HFFc6 (cell line): Measurements from ENCODE around the gene ANTXR2. TPM values are rescaled to one million over a fixed set of nuclear protein-coding genes. Genes with fewer than 3 reads are reported as not detected.
A peak's percentile ranks its signal among the peaks of the same experiment; 100 is the strongest.

ENCODE experiments used
- DNase-seq: peaks from one replicate; pipeline ENCODE4 v3.0.0-alpha.2; 2018
- H3K27ac Mint-ChIP-seq: 2 replicates; pipeline ENCODE4 v1.8.0; 2020; ENCODE audit warnings: mild to moderate bottlenecking, mixed read lengths
- H3K27me3 Mint-ChIP-seq: 2 replicates; pipeline ENCODE4 v1.8.0; 2021; ENCODE audit warnings: mild to moderate bottlenecking, moderate library complexity, mixed read lengths; ENCODE audit not compliant: insufficient read depth
- H3K36me3 Mint-ChIP-seq: 2 replicates; pipeline ENCODE4 v1.8.0; 2021; ENCODE audit warnings: low read depth, mixed read lengths
- H3K4me1 Mint-ChIP-seq: 2 replicates; pipeline ENCODE4 v1.8.0; 2020; ENCODE audit warnings: low read depth, mixed read lengths
- H3K4me3 Mint-ChIP-seq: 2 replicates; pipeline ENCODE4 v1.8.0; 2020; ENCODE audit warnings: mild to moderate bottlenecking, moderate library complexity, mixed read lengths
- H3K9me3 Mint-ChIP-seq: 2 replicates; pipeline ENCODE4 v1.8.0; 2020; ENCODE audit warnings: mild to moderate bottlenecking, mixed read lengths
- total RNA-seq, 6 experiments: library from RNA; stranded (reverse); fragmentation: NEBNext Ultra II Directional; extraction: Animal tissue kit (Norgen Biotek cat#: 25700); gene quantifications; 2 replicates in 1 of 6; 3 replicates in 5 of 6; pipeline ENCODE4 v1.2.3, GENCODE V29; 2021
- TF ChIP-seq, protein P1 (sequence below): fragments of 200-600 bp; sonication (generic); IDR thresholded peaks from 2 replicates; pipeline ENCODE4 v1.5.0; 2021; ENCODE audit warnings: antibody characterized with exemption, mild to moderate bottlenecking

ANTXR2 gene
- total RNA-seq, 6 experiments from 2014 or later: 137 to 198 (median 144) TPM

- H3K4me1 Mint-ChIP-seq: peaks cover 75% of the 10 kb centered on the region
- no peak for DNase-seq
- TF ChIP-seq, protein P1, sequence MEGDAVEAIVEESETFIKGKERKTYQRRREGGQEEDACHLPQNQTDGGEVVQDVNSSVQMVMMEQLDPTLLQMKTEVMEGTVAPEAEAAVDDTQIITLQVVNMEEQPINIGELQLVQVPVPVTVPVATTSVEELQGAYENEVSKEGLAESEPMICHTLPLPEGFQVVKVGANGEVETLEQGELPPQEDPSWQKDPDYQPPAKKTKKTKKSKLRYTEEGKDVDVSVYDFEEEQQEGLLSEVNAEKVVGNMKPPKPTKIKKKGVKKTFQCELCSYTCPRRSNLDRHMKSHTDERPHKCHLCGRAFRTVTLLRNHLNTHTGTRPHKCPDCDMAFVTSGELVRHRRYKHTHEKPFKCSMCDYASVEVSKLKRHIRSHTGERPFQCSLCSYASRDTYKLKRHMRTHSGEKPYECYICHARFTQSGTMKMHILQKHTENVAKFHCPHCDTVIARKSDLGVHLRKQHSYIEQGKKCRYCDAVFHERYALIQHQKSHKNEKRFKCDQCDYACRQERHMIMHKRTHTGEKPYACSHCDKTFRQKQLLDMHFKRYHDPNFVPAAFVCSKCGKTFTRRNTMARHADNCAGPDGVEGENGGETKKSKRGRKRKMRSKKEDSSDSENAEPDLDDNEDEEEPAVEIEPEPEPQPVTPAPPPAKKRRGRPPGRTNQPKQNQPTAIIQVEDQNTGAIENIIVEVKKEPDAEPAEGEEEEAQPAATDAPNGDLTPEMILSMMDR: no peak
- H3K4me3 Mint-ChIP-seq: peak overlapping the region; percentile 92
- H3K9me3 Mint-ChIP-seq: no peaks in the 10 kb centered on the region
- peaks cover 59% of the 10 kb centered on the region for H3K36me3 Mint-ChIP-seq
- peak overlapping the region; percentile 80 for H3K27ac Mint-ChIP-seq
- H3K27me3 Mint-ChIP-seq: no peaks in the 10 kb centered on the region; the same call in 1 of the 2 replicates
These were observed 3.8 kb downstream of the ANTXR2 start for GRCh38 chr4:80069108-80069836.

GRCh38 chr4:80065601-80066000 is 7.4 kb downstream of the ANTXR2 start:
- no peak overlapping the region for H3K4me3 Mint-ChIP-seq
- no peak overlapping the region for H3K27ac Mint-ChIP-seq
- no peaks in the 10 kb centered on the region for H3K9me3 Mint-ChIP-seq
- peaks cover 72% of the 10 kb centered on the region for H3K4me1 Mint-ChIP-seq
- DNase-seq: no peak
- peaks cover 54% of the 10 kb centered on the region for H3K36me3 Mint-ChIP-seq
- no peaks in the 10 kb centered on the region; the same call in 1 of the 2 replicates for H3K27me3 Mint-ChIP-seq
- TF ChIP-seq, protein P1: no peak

GRCh38 chr4:80062527-80062926 is 10.5 kb downstream of the ANTXR2 start:
- DNase-seq: no peak
- Mint-ChIP-seq H3K36me3 (peaks cover 47% of the 10 kb centered on the region), H3K4me3 (no peak overlapping the region), H3K4me1 (peaks cover 63% of the 10 kb centered on the region), H3K9me3 (no peaks in the 10 kb centered on the region), H3K27me3 (no peaks in the 10 kb centered on the region; the same call in 1 of the 2 replicates), H3K27ac (peak overlapping the region; percentile 45; the same call in 1 of the 2 replicates)
- TF ChIP-seq, protein P1: no peak

GRCh38 chr4:80060804-80061203 is 12.2 kb downstream of the ANTXR2 start:
- TF ChIP-seq, protein P1: no peak

DNA sequence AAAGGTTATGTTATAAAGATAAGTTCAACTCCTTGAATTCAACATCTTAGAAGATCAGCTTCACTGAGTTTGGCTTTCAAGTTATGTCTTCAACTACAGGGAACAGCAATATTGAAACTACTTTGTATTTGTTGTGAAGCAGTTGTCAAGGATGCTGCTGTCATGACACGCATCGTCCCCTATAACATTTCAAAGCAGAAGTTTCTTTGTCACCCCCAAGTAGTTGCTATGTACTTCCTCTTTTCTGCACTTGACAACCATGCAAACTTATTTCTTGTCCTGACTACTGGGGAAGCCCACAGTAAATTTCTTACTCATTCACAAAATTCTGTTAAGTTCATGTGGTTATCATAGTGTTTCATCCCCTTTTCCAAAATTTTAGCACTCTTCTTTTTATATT is 14.3 kb downstream of the ANTXR2 start:
- Mint-ChIP-seq H3K4me3 (no peak overlapping the region), H3K27me3 (no peaks in the 10 kb centered on the region), H3K4me1 (peaks cover 61% of the 10 kb centered on the region), H3K27ac (peak overlapping the region; percentile 86), H3K9me3 (no peaks in the 10 kb centered on the region), H3K36me3 (peaks cover 31% of the 10 kb centered on the region)
- TF ChIP-seq, protein P1: no peak
- peak; percentile 39 for DNase-seq

More at GRCh38 chr4:80060804-80061203, 12.2 kb downstream of the ANTXR2 start:
- H3K36me3 Mint-ChIP-seq: peaks cover 32% of the 10 kb centered on the region
- peaks cover 63% of the 10 kb centered on the region for H3K4me1 Mint-ChIP-seq
- H3K27me3 Mint-ChIP-seq: no peaks in the 10 kb centered on the region; the same call in 1 of the 2 replicates
- no peak overlapping the region for H3K27ac Mint-ChIP-seq
- no peaks in the 10 kb centered on the region for H3K9me3 Mint-ChIP-seq
- H3K4me3 Mint-ChIP-seq: no peak overlapping the region
- DNase-seq: no peak
